Measurements from ENCODE around the gene BDP1. TPM values are rescaled to one million over a fixed set of nuclear protein-coding genes. Genes with fewer than 3 reads are reported as not detected.
"Not testable (repeated sequence)": the region's sequence is repeated elsewhere in the genome, so short reads cannot be mapped to it uniquely, and the experiment has no call there.

BDP1 gene
- total RNA-seq, 1 donor from 2014 or later = 26.8 TPM

- TF ChIP-seq CTCF (IDR thresholded peaks at IDR 0.05) = no peak
- DNase-seq = no peak
- H3K27me3 ChIP-seq (ENCODE audit: low read depth) = no peaks in the 10 kb centered on the region
- H3K36me3 ChIP-seq = peaks cover 72% of the 10 kb centered on the region
- H3K4me1 ChIP-seq = peaks cover 10% of the 10 kb centered on the region
- no peak for ATAC-seq
- H3K9me3 ChIP-seq = no peaks in the 10 kb centered on the region
- intact Hi-C loops (cut with DNase I) = no loop called here
- H3K27ac ChIP-seq = no peak overlapping the region
- no peak overlapping the region for H3K4me3 ChIP-seq
These were observed 26.0 kb downstream of the BDP1 start for GRCh38 chr5:71481441-71481840.

- Histone ChIP-seq H3K36me3 (peaks cover 74% of the 10 kb centered on the region), H3K27me3 (ENCODE audit: low read depth) (no peaks in the 10 kb centered on the region), H3K4me3 (no peak overlapping the region), H3K27ac (no peak overlapping the region), H3K9me3 (no peaks in the 10 kb centered on the region), H3K4me1 (peaks cover 10% of the 10 kb centered on the region)
- TF ChIP-seq CTCF (IDR thresholded peaks at IDR 0.05) = no peak
- intact Hi-C loops (cut with DNase I) = no loop called here
- ATAC-seq (no peak), DNase-seq (no peak)
These were observed 26.7 kb downstream of the BDP1 start for GRCh38 chr5:71482132-71482531.

- Histone ChIP-seq H3K4me3 (no peak overlapping the region), H3K9me3 (no peaks in the 10 kb centered on the region), H3K27ac (no peak overlapping the region), H3K4me1 (peaks cover 10% of the 10 kb centered on the region), H3K36me3 (peaks cover 75% of the 10 kb centered on the region), H3K27me3 (ENCODE audit: low read depth) (no peaks in the 10 kb centered on the region)
- ATAC-seq = peak in 1 of 2 donors; percentile 54
- TF ChIP-seq CTCF (IDR thresholded peaks at IDR 0.05) = no peak
- intact Hi-C loops (cut with DNase I) = no loop called here
- no peak for DNase-seq
These were observed 27.9 kb downstream of the BDP1 start for GRCh38 chr5:71483355-71483754.

- Histone ChIP-seq H3K36me3 (peaks cover 100% of the 10 kb centered on the region), H3K27ac (no peak overlapping the region), H3K4me1 (no peaks in the 10 kb centered on the region), H3K27me3 (ENCODE audit: low read depth) (no peaks in the 10 kb centered on the region), H3K9me3 (no peaks in the 10 kb centered on the region), H3K4me3 (no peak overlapping the region)
- intact Hi-C loops (cut with DNase I) = no loop called here
- TF ChIP-seq CTCF (IDR thresholded peaks at IDR 0.05) = no peak
- ATAC-seq (no peak), DNase-seq (no peak)
These were observed 37.6 kb downstream of the BDP1 start for GRCh38 chr5:71492817-71493615.

GRCh38 chr5:71494202-71494601, 38.8 kb downstream of the BDP1 start:
- intact Hi-C loops (cut with DNase I); H3K4me3 ChIP-seq; H3K4me1 ChIP-seq; H3K9me3 ChIP-seq; H3K27me3 ChIP-seq (ENCODE audit: low read depth): not testable (repeated sequence)
- Histone ChIP-seq H3K36me3 (peaks cover 100% of the 10 kb centered on the region), H3K27ac (peak overlapping the region; percentile 2)
- DNase-seq = peak; percentile 51
- peak; percentile 68 to 76 for ATAC-seq

- peaks cover 97% of the 10 kb centered on the region for H3K36me3 ChIP-seq
- not testable (repeated sequence) for H3K9me3 ChIP-seq
These were observed 43.3 kb downstream of the BDP1 start for GRCh38 chr5:71498756-71499155.

More at GRCh38 chr5:71498756-71499155, 43.3 kb downstream of the BDP1 start:
- H3K4me1 ChIP-seq; intact Hi-C loops (cut with DNase I); H3K4me3 ChIP-seq; ATAC-seq; H3K27me3 ChIP-seq (ENCODE audit: low read depth); DNase-seq: not testable (repeated sequence)
- peak overlapping the region; percentile 48 for H3K27ac ChIP-seq
